ENCODE data around the gene PRR20G. TPM values are rescaled to one million over a fixed set of nuclear protein-coding genes. Genes with fewer than 3 reads are reported as not detected.

Gene PRR20G
- polyA plus RNA-seq, 1 experiment = not detected

GRCh38 chr3:127307916-127308315 is 20.1 kb upstream of the PRR20G start:
- Histone ChIP-seq H3K36me3 (ENCODE audit: control insufficient read depth, insufficient read depth, low read length) (no peaks in the 10 kb centered on the region), H3K27me3 (ENCODE audit: control insufficient read depth, insufficient read depth, low read length) (peaks cover 2% of the 10 kb centered on the region), H3K4me3 (ENCODE audit: low read depth, low read length) (no peak overlapping the region)
- ChIA-PET CTCF (interaction anchor here (0.7 kb wide), 1 partner anchor 30 kb away, joined by 3 read pairs; no protein-coding TSS in a partner anchor), POLR2A (no interaction called here)
- DNase-seq (ENCODE audit: low read depth) = no peak
- TF ChIP-seq CTCF (IDR thresholded peaks at IDR 0.05; ENCODE audit: insufficient read depth, low read depth, low read length) = no peak

- Histone ChIP-seq H3K4me3 (ENCODE audit: low read depth, low read length) (no peak overlapping the region), H3K36me3 (ENCODE audit: control insufficient read depth, insufficient read depth, low read length) (no peaks in the 10 kb centered on the region), H3K27me3 (ENCODE audit: control insufficient read depth, insufficient read depth, low read length) (peaks cover 2% of the 10 kb centered on the region)
- no peak for DNase-seq (ENCODE audit: low read depth)
- ChIA-PET CTCF (interaction anchor here (0.7 to 1.3 kb wide), 2 partner anchors 9 to 31 kb away, joined by 3 read pairs; no protein-coding TSS in a partner anchor), POLR2A (no interaction called here)
- no peak for TF ChIP-seq CTCF (IDR thresholded peaks at IDR 0.05; ENCODE audit: insufficient read depth, low read depth, low read length)
Observed at GRCh38 chr3:127307112-127307835, 19.4 kb upstream of the PRR20G start.

GRCh38 chr3:127306361-127307111 is 18.7 kb upstream of the PRR20G start:
- DNase-seq (ENCODE audit: low read depth) = no peak
- no peak overlapping the region for H3K4me3 ChIP-seq (ENCODE audit: low read depth, low read length)
- POLR2A ChIA-PET = no interaction called here
- H3K27me3 ChIP-seq (ENCODE audit: control insufficient read depth, insufficient read depth, low read length) = peaks cover 2% of the 10 kb centered on the region
- CTCF ChIA-PET = interaction anchor here (1.3 kb wide), 1 partner anchor 9 kb away, joined by 3 read pairs; no protein-coding TSS in a partner anchor
- TF ChIP-seq CTCF (IDR thresholded peaks at IDR 0.05; ENCODE audit: insufficient read depth, low read depth, low read length) = no peak
- H3K36me3 ChIP-seq (ENCODE audit: control insufficient read depth, insufficient read depth, low read length) = no peaks in the 10 kb centered on the region

- no peak for DNase-seq (ENCODE audit: low read depth)
- CTCF ChIA-PET = interaction anchor here (1.3 kb wide), 1 partner anchor 10 kb away, joined by 3 read pairs; no protein-coding TSS in a partner anchor
- Histone ChIP-seq H3K4me3 (ENCODE audit: low read depth, low read length) (no peak overlapping the region), H3K27me3 (ENCODE audit: control insufficient read depth, insufficient read depth, low read length) (peaks cover 2% of the 10 kb centered on the region; the same call in 1 of the 2 replicates), H3K36me3 (ENCODE audit: control insufficient read depth, insufficient read depth, low read length) (no peaks in the 10 kb centered on the region)
- POLR2A ChIA-PET = no interaction called here
- TF ChIP-seq CTCF (IDR thresholded peaks at IDR 0.05; ENCODE audit: insufficient read depth, low read depth, low read length) = no peak
Observed at GRCh38 chr3:127305499-127306060, 17.7 kb upstream of the PRR20G start.
